IPS DF 19.7 (cell line): ENCODE measurements around the gene RPS17.
A peak's percentile ranks its signal among the peaks of the same experiment; 100 is the strongest.

Experiments used
- DNase-seq: peaks from one replicate; pipeline ENCODE4 v3.0.0-alpha.2; 2013; ENCODE audit warnings: low read depth, low spot score

The RPS17 gene

DNA sequence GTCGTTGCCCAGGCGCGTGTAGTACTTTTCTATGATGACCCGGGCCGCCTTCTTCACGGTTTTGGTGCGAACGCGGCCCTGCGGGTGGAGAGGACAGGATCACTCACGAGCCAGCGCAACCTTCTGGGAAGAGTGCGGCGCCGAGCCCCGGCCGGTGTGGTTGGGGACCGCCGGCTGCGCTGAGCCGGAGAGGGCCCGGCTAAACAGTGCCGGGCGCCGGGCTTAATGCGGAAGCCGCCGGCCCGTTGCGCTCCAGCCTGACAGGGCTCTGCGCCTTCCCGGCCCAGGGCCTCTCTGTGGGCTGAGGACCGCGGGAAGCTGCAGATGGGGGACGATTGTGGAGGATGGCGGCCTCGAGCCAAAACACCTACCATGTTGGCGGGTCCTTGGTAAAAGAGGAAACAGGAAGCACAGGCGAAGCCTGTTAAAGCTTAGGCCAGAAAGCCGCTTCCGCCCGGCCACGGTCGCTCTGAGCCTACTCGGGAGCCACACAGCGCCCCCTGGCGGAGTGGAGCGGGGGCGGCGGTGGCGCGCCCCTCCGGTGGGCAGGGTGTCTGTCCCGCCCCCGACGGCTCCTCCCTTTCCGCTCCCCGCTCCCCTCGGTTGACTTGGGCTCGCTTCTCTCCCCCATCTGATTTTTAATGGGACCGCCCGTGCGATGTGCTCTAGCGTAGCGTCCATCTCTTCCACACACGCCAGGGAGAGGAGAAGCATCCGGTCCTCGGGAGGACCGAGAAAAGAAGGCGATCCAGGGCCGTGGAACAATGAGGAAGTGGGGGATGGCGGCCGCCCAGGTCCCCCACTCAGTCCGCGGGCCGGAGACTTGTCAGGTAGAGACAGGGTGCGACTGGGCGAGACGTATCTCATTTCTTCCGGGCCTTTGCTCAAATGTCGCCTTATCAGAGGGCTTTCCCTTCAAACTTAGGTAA is at the start of gene RPS17:
Gene RPS17, minus strand, starts transcription at position 403 of the 929 bp plus-strand sequence. Its CDS starts 29 bp downstream, at position 374.
- DNase-seq, result peak; percentile 70

GRCh38 chr15:82587805-82588204 is 47.5 kb upstream of the RPS17 start:
- DNase-seq, result no peak

- no peak for DNase-seq
Observed at GRCh38 chr15:82585072-82585471, 44.8 kb upstream of the RPS17 start.

- no peak for DNase-seq
Observed at GRCh38 chr15:82580713-82581112, 40.5 kb upstream of the RPS17 start.

- DNase-seq, result no peak
Observed at GRCh38 chr15:82575335-82575734, 35.1 kb upstream of the RPS17 start.

DNA sequence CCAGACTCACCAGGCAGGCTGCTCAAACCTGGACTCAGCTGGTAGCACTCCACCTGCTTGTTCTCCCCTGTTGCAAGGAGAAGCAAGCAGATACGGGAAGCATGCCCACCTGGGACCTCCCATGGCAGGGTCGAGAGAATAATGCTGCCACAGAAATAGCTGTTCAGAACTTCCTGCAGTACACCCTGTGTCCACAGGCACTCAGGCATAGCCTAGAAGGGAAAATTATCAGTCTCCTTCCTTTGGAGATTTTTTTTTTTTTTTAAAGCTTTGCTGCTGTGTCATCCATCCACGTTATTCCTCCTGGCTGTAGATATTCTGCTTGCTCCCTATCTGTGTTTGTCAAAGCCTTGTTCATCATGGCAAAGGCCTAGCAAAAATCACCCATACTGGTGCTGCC is 32.7 kb upstream of the RPS17 start:
- no peak for DNase-seq

DNA sequence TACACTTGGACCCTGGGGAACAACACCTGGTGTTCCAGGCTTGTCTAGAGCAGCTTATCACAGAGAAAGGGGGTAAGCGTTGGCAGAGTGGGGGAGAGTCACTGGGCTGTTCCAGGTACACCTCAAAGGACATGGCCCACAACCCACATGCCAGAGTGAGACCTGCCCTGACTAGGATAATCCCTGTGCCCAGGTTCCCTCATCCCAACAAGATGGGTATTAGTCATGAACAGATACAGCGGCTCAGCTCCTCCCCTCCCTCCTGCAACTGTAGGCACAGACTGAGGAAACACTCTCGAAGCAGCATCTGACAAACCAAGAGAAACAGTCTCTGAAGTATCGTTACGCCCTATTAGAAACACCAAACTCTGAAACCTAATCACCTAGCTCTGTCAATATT is 32.1 kb upstream of the RPS17 start:
- DNase-seq, result no peak

GRCh38 chr15:82571722-82572222 is 31.5 kb upstream of the RPS17 start:
- DNase-seq, result peak; percentile 35

DNA sequence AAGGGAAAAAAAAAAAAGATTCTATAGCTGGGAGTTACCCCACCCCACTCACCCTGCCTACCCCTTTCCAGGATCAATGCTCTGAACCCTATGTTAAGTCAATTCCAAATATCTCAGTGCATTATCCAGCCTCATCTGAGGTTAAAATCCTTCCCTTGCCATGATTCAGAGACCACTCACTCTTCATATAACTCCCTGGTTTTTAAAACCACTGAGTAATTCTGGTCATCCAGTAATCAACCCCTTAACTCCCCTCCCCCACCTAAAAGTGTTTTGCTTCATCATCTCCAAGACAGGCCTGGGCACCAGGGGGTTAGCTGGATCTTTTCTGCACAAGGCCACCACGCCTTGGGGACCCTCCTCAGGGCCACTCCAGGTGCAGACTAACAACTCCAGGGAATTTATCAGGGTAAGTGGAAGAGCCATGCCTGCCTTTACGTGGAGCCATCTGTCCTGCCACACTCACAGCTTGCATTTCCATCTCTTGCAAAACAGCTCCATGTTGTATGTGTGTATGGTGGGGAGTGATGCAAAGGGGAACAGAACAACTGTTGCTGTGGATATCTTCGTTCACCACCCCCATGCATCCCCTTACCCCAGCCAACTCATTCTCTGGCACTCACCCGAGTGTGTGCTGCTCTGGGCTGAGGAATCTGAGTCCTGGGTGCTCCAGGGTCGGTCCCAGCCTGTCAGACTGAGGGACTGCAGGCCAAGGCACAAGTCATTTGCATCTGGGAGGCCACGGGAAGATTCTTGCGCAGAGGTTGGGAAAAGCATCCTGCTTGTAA is 30.7 kb upstream of the RPS17 start:
- DNase-seq, result no peak

DNA sequence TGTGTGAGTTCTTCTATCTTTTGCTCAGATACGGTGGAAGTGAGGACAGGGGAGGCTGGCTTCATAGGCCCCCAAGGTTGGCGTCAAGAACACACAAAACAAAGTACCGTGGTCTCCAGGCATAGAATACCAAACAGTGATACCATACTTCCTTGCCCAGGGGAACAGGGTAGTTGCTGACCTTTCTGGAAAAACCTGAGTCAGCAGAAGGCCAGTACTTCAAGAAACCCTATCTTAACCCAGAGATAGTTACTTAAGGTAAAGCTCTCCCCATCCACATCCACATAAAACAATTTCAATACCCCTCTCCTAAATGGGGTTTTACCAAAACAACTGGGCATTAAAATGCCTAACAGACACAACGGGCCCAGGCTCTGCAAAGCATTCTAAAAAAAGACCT is 29.6 kb upstream of the RPS17 start:
- no peak for DNase-seq

DNA sequence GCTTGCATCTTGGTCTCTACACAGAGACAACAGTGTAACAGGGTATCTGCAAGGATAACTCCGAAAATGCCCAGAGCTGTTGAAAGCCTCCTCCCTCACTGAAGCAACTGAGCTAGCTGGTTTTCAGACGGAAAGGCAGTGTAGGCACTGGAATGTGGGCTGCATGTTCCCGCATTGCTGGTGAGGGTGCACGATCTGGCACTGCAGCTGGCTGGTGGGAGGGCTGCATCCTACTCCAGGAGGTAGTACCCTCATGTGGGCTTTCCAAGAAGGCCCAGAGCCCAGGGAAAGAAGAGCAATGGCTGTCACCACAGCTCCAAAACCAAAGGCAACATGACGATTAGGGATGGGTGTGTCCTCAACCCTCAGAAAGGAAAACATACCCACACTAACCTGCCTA is 28.7 kb upstream of the RPS17 start:
- DNase-seq, result no peak

GRCh38 chr15:82567661-82568060 is 27.4 kb upstream of the RPS17 start:
- DNase-seq, result no peak

DNA sequence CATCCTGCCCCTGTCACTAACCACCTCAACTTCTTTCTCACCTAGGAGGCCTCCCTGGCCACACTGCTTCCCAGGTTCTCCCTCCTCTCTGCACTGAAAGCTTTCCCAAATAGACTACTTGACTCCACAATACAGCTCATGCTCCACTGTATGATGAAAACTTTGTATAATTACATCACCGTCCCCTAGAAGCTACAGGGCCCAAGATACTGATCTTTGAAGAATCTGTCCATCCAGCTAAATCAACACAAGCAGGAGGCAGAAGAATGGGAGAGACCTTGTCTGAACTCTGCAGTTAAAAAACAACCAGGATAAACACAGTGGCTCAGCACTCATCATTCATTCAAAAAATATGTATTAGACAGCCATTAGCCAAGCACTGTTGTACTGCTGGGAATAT is 26.4 kb upstream of the RPS17 start:
- DNase-seq, result no peak

GRCh38 chr15:82558502-82558901 is 18.2 kb upstream of the RPS17 start:
- DNase-seq, result no peak

DNA sequence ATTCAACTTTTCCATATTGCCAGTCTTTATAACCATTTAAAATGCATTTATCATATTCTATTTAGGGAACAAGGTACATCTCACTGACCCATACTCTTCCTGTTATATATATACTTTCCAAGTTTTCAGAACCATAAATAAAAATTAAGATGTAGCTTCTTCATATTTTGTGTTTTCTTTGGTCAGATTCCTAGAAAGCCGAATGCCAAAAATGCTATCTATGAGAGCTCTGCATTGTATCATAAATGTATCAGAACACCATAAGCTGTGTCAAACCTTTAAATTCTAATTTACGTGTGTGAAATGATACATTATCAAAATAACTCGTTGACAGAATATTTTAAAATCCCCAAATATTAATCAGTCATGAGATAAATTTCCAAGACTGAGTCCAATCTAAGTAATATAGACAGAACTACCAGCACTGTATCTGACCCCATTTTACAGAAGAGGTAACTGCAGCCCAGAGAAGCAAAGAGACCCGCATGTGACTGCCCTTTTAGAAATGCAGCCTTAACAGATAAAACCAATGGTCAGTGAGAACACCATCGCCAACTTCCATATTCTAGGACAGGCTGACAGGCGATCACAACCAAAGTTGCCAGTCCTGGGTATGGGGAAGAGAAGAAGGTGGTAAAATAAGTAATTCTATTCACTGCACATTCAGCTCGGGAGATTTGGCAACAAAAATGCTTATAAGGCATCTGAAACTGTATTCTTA is 16.2 kb upstream of the RPS17 start:
- DNase-seq, result no peak

DNA sequence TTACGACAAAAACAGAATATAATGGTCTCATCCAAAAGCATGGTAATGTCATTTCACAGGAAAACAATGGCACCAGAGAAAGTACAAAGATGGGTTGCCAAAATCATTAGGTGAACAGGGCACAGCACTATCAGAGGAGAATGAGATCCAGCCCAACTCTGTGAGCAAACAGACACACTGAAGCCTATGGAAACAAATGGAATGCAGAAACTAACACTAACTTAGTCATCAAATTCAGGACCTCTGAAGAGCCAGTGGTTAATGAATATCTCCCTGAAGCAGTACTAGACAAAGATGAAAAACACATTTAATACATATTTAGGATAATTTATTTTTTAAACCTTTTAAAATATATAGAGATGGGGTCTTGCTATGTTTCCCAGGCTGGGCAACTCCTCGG is 14.6 kb upstream of the RPS17 start:
- DNase-seq, result no peak

GRCh38 chr15:82554351-82554750 is 14.1 kb upstream of the RPS17 start:
- no peak for DNase-seq

DNA sequence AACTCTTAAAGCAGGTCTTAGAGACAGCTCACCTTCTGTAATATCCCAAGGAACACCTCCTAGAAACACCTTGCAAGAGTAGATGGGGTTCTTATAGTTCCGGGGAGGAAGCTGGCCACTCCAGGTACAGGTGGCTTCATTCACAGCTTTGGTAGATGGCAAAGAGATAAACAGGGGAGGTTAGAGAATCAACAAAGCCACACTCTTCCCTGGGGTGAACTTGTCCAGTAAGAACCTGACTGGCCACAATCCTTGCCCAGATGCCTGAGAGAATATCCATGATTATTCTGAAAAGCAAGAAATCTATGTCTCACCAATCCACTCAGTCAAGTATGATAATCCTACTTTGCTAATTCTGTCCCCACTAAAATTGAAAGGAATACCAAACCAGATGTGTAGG is 13.6 kb upstream of the RPS17 start:
- DNase-seq, result no peak

DNA sequence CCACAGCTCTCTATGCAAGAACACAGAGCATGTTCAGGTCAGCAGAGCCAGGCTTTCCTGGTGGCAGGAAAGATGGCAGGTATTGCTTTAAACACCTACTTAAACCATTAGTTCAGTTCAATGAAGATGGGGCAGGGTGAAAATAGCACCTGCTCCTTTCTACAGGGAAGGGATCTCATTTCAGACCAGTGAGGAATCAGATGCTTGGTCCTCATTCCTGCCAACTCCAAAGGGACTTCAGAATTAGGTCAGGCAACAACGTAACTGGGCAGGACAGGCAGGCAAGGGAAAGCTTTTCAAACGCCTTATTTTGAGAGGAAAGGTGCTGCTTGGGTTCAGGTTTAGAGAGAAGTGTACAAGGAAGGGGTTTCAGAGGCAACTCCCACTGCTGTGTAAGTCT is 12.6 kb upstream of the RPS17 start:
- DNase-seq, result no peak

DNA sequence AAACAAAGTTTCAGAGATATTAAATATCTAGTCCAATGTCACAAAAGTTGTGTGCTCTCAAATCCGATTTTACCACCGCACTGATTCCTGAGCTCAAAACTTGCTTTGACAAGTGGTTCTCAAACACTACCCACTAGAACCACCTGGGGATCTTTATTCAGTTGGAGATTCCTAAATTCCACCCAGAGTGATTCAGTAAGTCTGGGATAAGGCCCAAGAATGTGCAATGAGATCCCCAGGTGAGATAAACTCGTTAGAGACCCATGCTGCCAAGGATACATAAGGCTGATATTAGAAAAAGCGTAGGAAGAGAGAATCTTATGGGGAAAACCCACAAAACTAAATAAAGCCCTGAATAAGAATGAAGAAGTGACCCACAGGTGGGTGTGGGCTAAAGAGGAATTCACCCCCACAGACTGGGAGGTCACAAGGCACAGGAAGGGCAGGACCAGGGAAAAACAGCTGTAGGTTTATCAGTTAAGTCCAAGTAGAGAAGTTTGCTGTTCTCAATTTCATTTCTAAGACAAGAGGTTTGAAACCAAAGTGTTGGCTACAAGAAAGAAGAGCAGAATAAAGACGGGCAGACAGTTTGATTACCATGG is 11.5 kb upstream of the RPS17 start:
- DNase-seq, result no peak

DNA sequence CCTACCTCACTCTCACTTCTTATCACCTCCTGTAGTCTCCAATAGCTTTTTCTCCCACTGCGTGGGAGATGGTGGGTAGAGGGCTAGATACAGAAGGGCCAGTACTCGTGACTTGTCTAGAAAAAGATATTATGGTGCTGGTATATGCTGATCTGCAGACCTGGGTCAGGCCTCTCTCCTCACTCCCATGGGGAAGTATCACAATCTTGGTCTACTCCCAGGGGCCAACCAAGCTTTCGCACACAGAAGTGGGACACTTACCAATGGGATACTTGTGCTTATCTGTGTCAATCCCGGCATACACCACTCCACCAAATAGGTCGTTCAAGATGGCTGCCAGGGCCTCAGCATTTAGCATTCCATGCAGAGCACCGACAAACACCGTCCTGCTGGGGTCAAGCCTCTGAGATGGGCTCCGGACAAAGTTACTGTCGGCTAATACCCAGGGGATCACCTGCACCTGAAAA is 9.0 kb upstream of the RPS17 start:
- no peak for DNase-seq
